ENCODE data around the gene CCL5.
"Not testable (repeated sequence)": the region's sequence is repeated elsewhere in the genome, so short reads cannot be mapped to it uniquely, and the experiment has no call there.

Gene CCL5

DNA sequence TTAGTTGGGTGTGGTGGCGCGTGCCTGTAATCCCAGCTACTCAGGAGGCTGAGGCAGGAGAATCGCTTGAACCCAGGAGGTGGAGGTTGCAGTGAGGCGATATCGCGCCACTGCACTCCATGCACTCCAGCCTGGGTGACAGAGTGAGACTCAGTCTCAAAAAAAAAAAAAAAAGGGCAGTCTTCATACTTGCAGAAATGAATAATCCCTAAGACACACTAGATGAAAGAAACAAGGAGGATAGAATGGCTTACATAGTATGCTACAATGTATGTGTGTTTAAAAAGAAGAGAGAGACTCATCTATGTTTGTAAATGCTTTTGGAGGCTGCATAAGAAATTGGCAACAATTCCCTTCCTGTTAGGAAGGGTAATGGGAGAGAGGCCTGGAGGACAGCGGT, 17.6 kb upstream of the CCL5 start:
- not testable (repeated sequence) for H3K27ac ChIP-seq (ENCODE audit: low read depth, low read length); H3K4me1 ChIP-seq (ENCODE audit: control insufficient read depth, insufficient read depth, low read length); H3K36me3 ChIP-seq (ENCODE audit: control insufficient read depth, insufficient read depth, low read length); H3K9me3 ChIP-seq (ENCODE audit: control insufficient read depth, insufficient read depth, low read depth, low read length); H3K4me3 ChIP-seq (ENCODE audit: low read depth, low read length); H3K9ac ChIP-seq (ENCODE audit: low read length); H3K27me3 ChIP-seq (ENCODE audit: control insufficient read depth, insufficient read depth, low read length)

- no peaks in the 10 kb centered on the region for H3K27me3 ChIP-seq (ENCODE audit: control insufficient read depth, insufficient read depth, low read length)
- 0 out of 2 replicates have a peak, but pooled peaks cover 3% of the 10 kb centered on the region for H3K4me1 ChIP-seq (ENCODE audit: control insufficient read depth, insufficient read depth, low read length)
- no peaks in the 10 kb centered on the region for H3K9me3 ChIP-seq (ENCODE audit: control insufficient read depth, insufficient read depth, low read depth, low read length)
- no peaks in the 10 kb centered on the region for H3K36me3 ChIP-seq (ENCODE audit: control insufficient read depth, insufficient read depth, low read length)
- no peak overlapping the region for H3K4me3 ChIP-seq (ENCODE audit: low read depth, low read length)
- H3K9ac ChIP-seq (ENCODE audit: low read length), result no peak overlapping the region
- no peak overlapping the region for H3K27ac ChIP-seq (ENCODE audit: low read depth, low read length)
Observed at GRCh38 chr17:35895636-35896587, 15.8 kb upstream of the CCL5 start.

GRCh38 chr17:35894206-35894605, 14.0 kb upstream of the CCL5 start:
- Histone ChIP-seq H3K9me3 (ENCODE audit: control insufficient read depth, insufficient read depth, low read depth, low read length) (no peaks in the 10 kb centered on the region), H3K27ac (ENCODE audit: low read depth, low read length) (no peak overlapping the region), H3K4me1 (ENCODE audit: control insufficient read depth, insufficient read depth, low read length) (peaks cover 11% of the 10 kb centered on the region; the same call in 1 of the 2 replicates), H3K36me3 (ENCODE audit: control insufficient read depth, insufficient read depth, low read length) (no peaks in the 10 kb centered on the region), H3K9ac (ENCODE audit: low read length) (no peak overlapping the region), H3K4me3 (ENCODE audit: low read depth, low read length) (no peak overlapping the region), H3K27me3 (ENCODE audit: control insufficient read depth, insufficient read depth, low read length) (no peaks in the 10 kb centered on the region)

DNA sequence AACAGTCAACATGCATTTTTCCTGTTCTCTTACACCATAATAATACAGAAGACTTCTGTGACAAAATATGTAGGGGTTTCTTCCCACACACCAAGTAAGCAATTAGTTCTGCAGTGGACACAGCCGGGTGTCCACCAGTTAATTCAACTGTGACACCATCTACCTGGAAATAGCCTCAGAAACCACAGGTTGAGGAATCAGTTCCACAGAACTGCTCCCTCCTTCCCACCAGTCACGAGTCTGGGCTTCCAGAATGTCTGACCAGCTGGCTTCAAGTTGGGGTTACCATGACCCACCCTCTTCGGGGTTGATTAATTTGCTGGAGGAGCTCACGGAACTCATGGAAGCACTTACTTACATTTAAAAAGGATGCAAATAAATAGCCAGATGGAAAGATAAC, 13.6 kb upstream of the CCL5 start:
- H3K27ac ChIP-seq (ENCODE audit: low read depth, low read length), result no peak overlapping the region
- peaks cover 11% of the 10 kb centered on the region; the same call in 1 of the 2 replicates for H3K4me1 ChIP-seq (ENCODE audit: control insufficient read depth, insufficient read depth, low read length)
- H3K27me3 ChIP-seq (ENCODE audit: control insufficient read depth, insufficient read depth, low read length), result no peaks in the 10 kb centered on the region
- H3K4me3 ChIP-seq (ENCODE audit: low read depth, low read length), result no peak overlapping the region
- no peaks in the 10 kb centered on the region for H3K36me3 ChIP-seq (ENCODE audit: control insufficient read depth, insufficient read depth, low read length)
- no peak overlapping the region for H3K9ac ChIP-seq (ENCODE audit: low read length)
- H3K9me3 ChIP-seq (ENCODE audit: control insufficient read depth, insufficient read depth, low read depth, low read length), result no peaks in the 10 kb centered on the region

GRCh38 chr17:35892091-35893035, 12.2 kb upstream of the CCL5 start:
- Histone ChIP-seq H3K4me1 (ENCODE audit: control insufficient read depth, insufficient read depth, low read length) (peaks cover 11% of the 10 kb centered on the region; the same call in 1 of the 2 replicates), H3K27ac (ENCODE audit: low read depth, low read length) (no peak overlapping the region), H3K9ac (ENCODE audit: low read length) (no peak overlapping the region), H3K27me3 (ENCODE audit: control insufficient read depth, insufficient read depth, low read length) (no peaks in the 10 kb centered on the region), H3K4me3 (ENCODE audit: low read depth, low read length) (no peak overlapping the region), H3K36me3 (ENCODE audit: control insufficient read depth, insufficient read depth, low read length) (no peaks in the 10 kb centered on the region), H3K9me3 (ENCODE audit: control insufficient read depth, insufficient read depth, low read depth, low read length) (no peaks in the 10 kb centered on the region)

GRCh38 chr17:35891269-35891668, 11.1 kb upstream of the CCL5 start:
- no peak overlapping the region for H3K9ac ChIP-seq (ENCODE audit: low read length)

GRCh38 chr17:35890774-35891155, 10.6 kb upstream of the CCL5 start:
- no peak overlapping the region for H3K27ac ChIP-seq (ENCODE audit: low read depth, low read length)
- H3K4me1 ChIP-seq (ENCODE audit: control insufficient read depth, insufficient read depth, low read length), result peaks cover 11% of the 10 kb centered on the region; the same call in 1 of the 2 replicates
- no peaks in the 10 kb centered on the region for H3K9me3 ChIP-seq (ENCODE audit: control insufficient read depth, insufficient read depth, low read depth, low read length)
- no peaks in the 10 kb centered on the region for H3K36me3 ChIP-seq (ENCODE audit: control insufficient read depth, insufficient read depth, low read length)
- no peak overlapping the region for H3K4me3 ChIP-seq (ENCODE audit: low read depth, low read length)
- H3K27me3 ChIP-seq (ENCODE audit: control insufficient read depth, insufficient read depth, low read length), result no peaks in the 10 kb centered on the region
- no peak overlapping the region for H3K9ac ChIP-seq (ENCODE audit: low read length)

More at GRCh38 chr17:35891269-35891668, 11.1 kb upstream of the CCL5 start:
- Histone ChIP-seq H3K4me1 (ENCODE audit: control insufficient read depth, insufficient read depth, low read length) (peaks cover 11% of the 10 kb centered on the region; the same call in 1 of the 2 replicates), H3K36me3 (ENCODE audit: control insufficient read depth, insufficient read depth, low read length) (no peaks in the 10 kb centered on the region), H3K9me3 (ENCODE audit: control insufficient read depth, insufficient read depth, low read depth, low read length) (no peaks in the 10 kb centered on the region), H3K27ac (ENCODE audit: low read depth, low read length) (no peak overlapping the region), H3K4me3 (ENCODE audit: low read depth, low read length) (no peak overlapping the region), H3K27me3 (ENCODE audit: control insufficient read depth, insufficient read depth, low read length) (no peaks in the 10 kb centered on the region)

DNA sequence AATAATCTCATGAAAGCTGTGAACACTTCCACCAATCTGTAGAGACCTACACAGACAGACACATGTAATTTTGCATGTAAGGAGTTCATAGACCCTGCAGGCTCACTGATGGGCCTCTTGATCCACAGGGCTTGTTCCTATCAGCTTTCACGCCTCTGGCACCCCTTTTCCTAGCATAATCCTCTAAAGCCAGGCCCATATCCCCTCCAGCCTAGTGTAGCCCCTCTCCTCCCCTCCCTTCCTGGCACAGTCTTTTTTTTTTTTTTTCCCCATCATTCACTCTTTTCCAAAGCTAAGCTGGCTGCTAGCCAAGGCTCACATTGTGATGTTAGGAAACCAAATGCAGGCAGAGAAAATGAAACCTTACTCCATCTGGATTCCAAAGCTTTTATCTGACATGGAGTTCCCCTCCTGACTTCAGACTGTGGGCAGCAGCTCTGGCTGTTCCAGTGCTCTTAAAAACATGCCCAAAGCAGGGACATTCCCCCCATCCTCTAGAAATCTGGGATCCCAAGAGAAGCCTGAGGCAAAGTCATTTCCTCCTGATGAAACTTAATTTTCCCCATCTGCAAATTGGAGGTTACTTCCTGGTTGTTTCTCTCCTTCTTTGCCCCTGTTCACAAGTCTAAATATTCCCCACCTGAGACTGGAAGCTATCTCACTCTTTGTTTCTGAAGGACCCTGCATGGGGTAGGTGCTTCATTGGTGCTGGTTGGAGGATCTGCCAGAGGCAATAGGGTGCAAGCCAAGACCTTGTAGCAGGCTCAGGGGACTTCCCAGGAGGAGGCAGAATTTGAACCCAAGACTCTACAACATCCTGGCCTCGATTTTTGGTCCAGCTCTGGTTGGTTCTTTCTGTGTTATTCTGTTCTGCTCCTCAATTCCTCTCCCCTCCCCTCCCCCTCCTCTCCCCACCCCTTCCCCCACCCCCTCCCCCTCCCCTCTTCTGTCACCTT, 9.9 kb upstream of the CCL5 start:
- Histone ChIP-seq H3K9ac (ENCODE audit: low read length) (no peak overlapping the region), H3K9me3 (ENCODE audit: control insufficient read depth, insufficient read depth, low read depth, low read length) (no peaks in the 10 kb centered on the region), H3K4me1 (ENCODE audit: control insufficient read depth, insufficient read depth, low read length) (peaks cover 11% of the 10 kb centered on the region; the same call in 1 of the 2 replicates), H3K4me3 (ENCODE audit: low read depth, low read length) (no peak overlapping the region), H3K36me3 (ENCODE audit: control insufficient read depth, insufficient read depth, low read length) (no peaks in the 10 kb centered on the region), H3K27me3 (ENCODE audit: control insufficient read depth, insufficient read depth, low read length) (no peaks in the 10 kb centered on the region), H3K27ac (ENCODE audit: low read depth, low read length) (no peak overlapping the region)

- Histone ChIP-seq H3K9ac (ENCODE audit: low read length) (no peak overlapping the region), H3K9me3 (ENCODE audit: control insufficient read depth, insufficient read depth, low read depth, low read length) (no peaks in the 10 kb centered on the region), H3K36me3 (ENCODE audit: control insufficient read depth, insufficient read depth, low read length) (no peaks in the 10 kb centered on the region), H3K27ac (ENCODE audit: low read depth, low read length) (no peak overlapping the region), H3K4me3 (ENCODE audit: low read depth, low read length) (no peak overlapping the region), H3K27me3 (ENCODE audit: control insufficient read depth, insufficient read depth, low read length) (no peaks in the 10 kb centered on the region), H3K4me1 (ENCODE audit: control insufficient read depth, insufficient read depth, low read length) (peaks cover 11% of the 10 kb centered on the region; the same call in 1 of the 2 replicates)
Observed at GRCh38 chr17:35889241-35889640, 9.1 kb upstream of the CCL5 start.

GRCh38 chr17:35878361-35878760, 1.8 kb downstream of the CCL5 start:
- Histone ChIP-seq H3K9me3 (ENCODE audit: control insufficient read depth, insufficient read depth, low read depth, low read length) (no peaks in the 10 kb centered on the region), H3K9ac (ENCODE audit: low read length) (no peak overlapping the region), H3K36me3 (ENCODE audit: control insufficient read depth, insufficient read depth, low read length) (no peaks in the 10 kb centered on the region), H3K4me1 (ENCODE audit: control insufficient read depth, insufficient read depth, low read length) (no peaks in the 10 kb centered on the region), H3K4me3 (ENCODE audit: low read depth, low read length) (no peak overlapping the region), H3K27ac (ENCODE audit: low read depth, low read length) (no peak overlapping the region), H3K27me3 (ENCODE audit: control insufficient read depth, insufficient read depth, low read length) (no peaks in the 10 kb centered on the region)
